HL-60 (cell line): ENCODE results near the gene SNX9.
A peak's percentile ranks its signal among the peaks of the same experiment; 100 is the strongest.

Source experiments
- DNase-seq, 2 experiments: peaks; one replicate each; pipeline ENCODE4 v3.0.0-alpha.2; 2010 to 2020; ENCODE audit warnings: low read depth in 1 of 2, low spot score in 1 of 2
- H3K27ac ChIP-seq: fragments of 250-450 bp; sonication (Bioruptor Pico); replicated peaks from 2 replicates; pipeline ENCODE4 v1.5.1; 2020; ENCODE audit warnings: mild to moderate bottlenecking, moderate library complexity
- H3K27me3 ChIP-seq: fragments of 250-450 bp; sonication (Bioruptor Pico); 2 replicates; pipeline ENCODE4 v1.5.1; 2021; ENCODE audit warnings: mild to moderate bottlenecking, moderate library complexity; ENCODE audit not compliant: insufficient read depth, poor library complexity, severe bottlenecking
- H3K4me3 ChIP-seq: replicated peaks from 2 replicates; pipeline ENCODE4 v1.5.1; 2011; ENCODE audit warnings: mild to moderate bottlenecking, control low read depth, low read length; ENCODE audit not compliant: insufficient read depth
- GABPA ChIP-seq: IDR thresholded peaks from 2 replicates; pipeline ENCODE4 v1.6.1; 2012; ENCODE audit warnings: low read depth
- POLR2AphosphoS5 ChIP-seq: IDR thresholded peaks from 2 replicates; pipeline ENCODE4 v1.6.1; 2012; ENCODE audit warnings: low read depth
- SPI1 ChIP-seq: IDR thresholded peaks from 2 replicates; pipeline ENCODE4 v1.6.1; 2012; ENCODE audit warnings: low read depth, mild to moderate bottlenecking, borderline replicate concordance
- TF ChIP-seq, protein P1 (sequence below): IDR thresholded peaks from one replicate; pipeline ENCODE4 v1.5.1; 2011; ENCODE audit warnings: low read length, control low read depth, inconsistent platforms; ENCODE audit not compliant: insufficient read depth
- TF ChIP-seq, protein P2 (sequence below): IDR thresholded peaks from 2 replicates; pipeline ENCODE4 v1.6.1; 2012; ENCODE audit warnings: low read depth; ENCODE audit not compliant: insufficient replicate concordance

The SNX9 gene

DNA sequence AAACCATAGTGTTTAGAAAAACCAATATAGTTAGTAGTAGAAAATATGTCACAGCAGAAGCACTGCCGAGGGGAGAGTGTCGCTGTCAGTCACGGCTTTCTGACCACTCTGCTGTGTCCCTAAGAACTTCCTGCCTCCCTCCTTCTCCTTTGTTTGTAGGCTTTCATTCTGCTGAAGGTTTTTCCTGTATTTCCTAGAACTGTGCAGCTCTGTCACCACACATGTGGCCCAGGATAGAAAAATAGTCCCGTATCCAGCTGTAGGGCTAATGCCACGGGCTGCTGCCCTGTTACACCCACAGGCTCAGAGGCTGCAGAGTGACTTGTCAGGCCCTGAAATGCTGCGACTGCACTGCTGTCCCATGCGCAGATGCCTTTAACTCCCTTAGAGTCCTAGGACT, 106.0 kb downstream of the SNX9 start:
- no peak for DNase-seq
- no peaks in the 10 kb centered on the region for H3K27me3 ChIP-seq
- TF ChIP-seq, protein P1, sequence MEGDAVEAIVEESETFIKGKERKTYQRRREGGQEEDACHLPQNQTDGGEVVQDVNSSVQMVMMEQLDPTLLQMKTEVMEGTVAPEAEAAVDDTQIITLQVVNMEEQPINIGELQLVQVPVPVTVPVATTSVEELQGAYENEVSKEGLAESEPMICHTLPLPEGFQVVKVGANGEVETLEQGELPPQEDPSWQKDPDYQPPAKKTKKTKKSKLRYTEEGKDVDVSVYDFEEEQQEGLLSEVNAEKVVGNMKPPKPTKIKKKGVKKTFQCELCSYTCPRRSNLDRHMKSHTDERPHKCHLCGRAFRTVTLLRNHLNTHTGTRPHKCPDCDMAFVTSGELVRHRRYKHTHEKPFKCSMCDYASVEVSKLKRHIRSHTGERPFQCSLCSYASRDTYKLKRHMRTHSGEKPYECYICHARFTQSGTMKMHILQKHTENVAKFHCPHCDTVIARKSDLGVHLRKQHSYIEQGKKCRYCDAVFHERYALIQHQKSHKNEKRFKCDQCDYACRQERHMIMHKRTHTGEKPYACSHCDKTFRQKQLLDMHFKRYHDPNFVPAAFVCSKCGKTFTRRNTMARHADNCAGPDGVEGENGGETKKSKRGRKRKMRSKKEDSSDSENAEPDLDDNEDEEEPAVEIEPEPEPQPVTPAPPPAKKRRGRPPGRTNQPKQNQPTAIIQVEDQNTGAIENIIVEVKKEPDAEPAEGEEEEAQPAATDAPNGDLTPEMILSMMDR, result no peak
- TF ChIP-seq SPI1 (no peak), GABPA (no peak), POLR2AphosphoS5 (no peak)
- TF ChIP-seq, protein P2, sequence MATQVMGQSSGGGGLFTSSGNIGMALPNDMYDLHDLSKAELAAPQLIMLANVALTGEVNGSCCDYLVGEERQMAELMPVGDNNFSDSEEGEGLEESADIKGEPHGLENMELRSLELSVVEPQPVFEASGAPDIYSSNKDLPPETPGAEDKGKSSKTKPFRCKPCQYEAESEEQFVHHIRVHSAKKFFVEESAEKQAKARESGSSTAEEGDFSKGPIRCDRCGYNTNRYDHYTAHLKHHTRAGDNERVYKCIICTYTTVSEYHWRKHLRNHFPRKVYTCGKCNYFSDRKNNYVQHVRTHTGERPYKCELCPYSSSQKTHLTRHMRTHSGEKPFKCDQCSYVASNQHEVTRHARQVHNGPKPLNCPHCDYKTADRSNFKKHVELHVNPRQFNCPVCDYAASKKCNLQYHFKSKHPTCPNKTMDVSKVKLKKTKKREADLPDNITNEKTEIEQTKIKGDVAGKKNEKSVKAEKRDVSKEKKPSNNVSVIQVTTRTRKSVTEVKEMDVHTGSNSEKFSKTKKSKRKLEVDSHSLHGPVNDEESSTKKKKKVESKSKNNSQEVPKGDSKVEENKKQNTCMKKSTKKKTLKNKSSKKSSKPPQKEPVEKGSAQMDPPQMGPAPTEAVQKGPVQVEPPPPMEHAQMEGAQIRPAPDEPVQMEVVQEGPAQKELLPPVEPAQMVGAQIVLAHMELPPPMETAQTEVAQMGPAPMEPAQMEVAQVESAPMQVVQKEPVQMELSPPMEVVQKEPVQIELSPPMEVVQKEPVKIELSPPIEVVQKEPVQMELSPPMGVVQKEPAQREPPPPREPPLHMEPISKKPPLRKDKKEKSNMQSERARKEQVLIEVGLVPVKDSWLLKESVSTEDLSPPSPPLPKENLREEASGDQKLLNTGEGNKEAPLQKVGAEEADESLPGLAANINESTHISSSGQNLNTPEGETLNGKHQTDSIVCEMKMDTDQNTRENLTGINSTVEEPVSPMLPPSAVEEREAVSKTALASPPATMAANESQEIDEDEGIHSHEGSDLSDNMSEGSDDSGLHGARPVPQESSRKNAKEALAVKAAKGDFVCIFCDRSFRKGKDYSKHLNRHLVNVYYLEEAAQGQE, result no peak
- H3K27ac ChIP-seq, result no peak overlapping the region
- H3K4me3 ChIP-seq, result no peak overlapping the region

DNA sequence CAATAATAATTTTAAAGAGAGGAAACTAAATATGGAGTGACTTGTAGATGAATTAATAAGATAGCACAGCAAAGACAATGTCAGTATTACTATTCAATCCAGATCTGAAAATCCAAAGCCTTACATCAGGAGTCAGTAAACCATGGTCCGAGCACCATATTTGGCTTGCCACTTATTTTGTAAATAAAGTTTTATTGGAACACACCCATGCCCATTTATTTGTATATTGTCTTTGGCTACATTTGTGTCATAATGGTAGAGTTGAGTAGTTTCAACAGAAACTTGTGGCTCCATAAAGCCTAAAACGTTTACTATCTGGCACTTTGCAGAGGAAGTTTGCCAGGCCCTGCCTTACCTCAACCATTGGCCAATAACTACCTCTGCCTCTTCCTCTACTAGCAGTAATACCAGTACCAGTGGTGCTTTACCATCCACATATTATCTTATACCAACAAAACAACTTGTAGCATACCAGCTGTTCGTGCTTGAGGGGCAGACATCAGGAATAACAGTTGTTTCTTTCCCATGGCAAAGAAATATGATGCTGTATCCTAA, 106.8 kb downstream of the SNX9 start:
- TF ChIP-seq POLR2AphosphoS5 (no peak), GABPA (no peak), SPI1 (no peak)
- TF ChIP-seq, protein P2, result no peak
- TF ChIP-seq, protein P1, result no peak
- Histone ChIP-seq H3K27ac (no peak overlapping the region), H3K27me3 (no peaks in the 10 kb centered on the region), H3K4me3 (no peak overlapping the region)
- DNase-seq, result peak in 1 of 2 experiments; percentile 14

DNA sequence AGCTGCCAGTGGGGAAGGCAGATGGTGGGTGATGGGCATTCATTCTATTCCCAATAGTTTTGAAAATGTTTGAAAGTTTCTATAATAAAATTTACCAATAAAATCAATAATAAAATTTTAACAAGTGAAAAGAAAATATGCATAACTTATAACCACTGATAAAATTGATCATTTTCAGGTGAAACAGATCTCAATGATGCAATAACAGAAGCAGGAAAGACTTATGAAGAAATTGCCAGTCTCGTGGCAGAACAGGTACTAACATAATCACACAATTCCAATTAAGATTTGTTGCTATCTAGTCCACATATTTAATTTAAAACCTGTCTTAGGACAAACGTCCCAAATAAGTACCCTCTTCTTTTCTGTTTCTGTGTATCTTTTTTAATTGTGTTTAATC, 112.7 kb downstream of the SNX9 start:
- Histone ChIP-seq H3K4me3 (no peak overlapping the region), H3K27ac (no peak overlapping the region), H3K27me3 (no peaks in the 10 kb centered on the region)
- TF ChIP-seq, protein P1, result no peak
- TF ChIP-seq, protein P2, result no peak
- TF ChIP-seq GABPA (no peak), POLR2AphosphoS5 (no peak), SPI1 (no peak)
- DNase-seq, result no peak
